Fibroblast of villous mesenchyme (primary cell): ENCODE measurements around the gene MAP3K3. TPM values are rescaled to one million over a fixed set of nuclear protein-coding genes. Genes with fewer than 3 reads are reported as not detected.

Experiments
- DNase-seq: peaks from one replicate; pipeline ENCODE4 v3.0.0-alpha.2; 2010; ENCODE audit warnings: low read depth
- H3K4me3 ChIP-seq: 2 replicates; pipeline ENCODE4 v1.5.1; 2011; ENCODE audit warnings: low read depth, mild to moderate bottlenecking, low read length
- total RNA-seq: library from RNA; depleted of rRNA; stranded (reverse); fragments of >200 nt; gene quantifications from 2 replicates; pipeline ENCODE4 v1.2.3, GENCODE V29; 2012
- TF ChIP-seq, protein P1 (sequence below): IDR thresholded peaks from 2 replicates; pipeline ENCODE4 v1.5.1; 2012; ENCODE audit warnings: low read depth, mild to moderate bottlenecking, low read length; ENCODE audit not compliant: insufficient read depth

Gene MAP3K3
- total RNA-seq, 1 donor, result 34.1 TPM

DNA sequence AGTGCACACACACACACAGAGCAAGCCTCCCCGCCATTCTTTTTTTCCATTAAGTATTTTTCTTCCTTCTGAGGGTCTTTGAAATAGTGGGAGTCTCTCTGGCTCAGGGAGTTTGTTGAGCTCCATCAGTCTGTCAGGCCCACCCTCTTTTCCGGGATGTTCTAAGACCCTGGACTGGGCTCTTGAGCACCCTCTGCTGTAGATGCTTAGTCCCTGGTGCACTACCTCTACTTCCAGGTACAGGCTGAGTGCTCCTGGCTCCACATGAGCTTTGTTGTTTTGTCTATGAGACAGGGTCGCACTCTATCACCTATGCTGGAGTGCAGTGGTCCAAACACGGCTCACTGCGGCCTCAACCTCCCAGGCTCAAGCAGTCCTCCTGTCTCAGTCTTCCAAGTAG, 57.0 kb downstream of the MAP3K3 start:
- TF ChIP-seq, protein P1, sequence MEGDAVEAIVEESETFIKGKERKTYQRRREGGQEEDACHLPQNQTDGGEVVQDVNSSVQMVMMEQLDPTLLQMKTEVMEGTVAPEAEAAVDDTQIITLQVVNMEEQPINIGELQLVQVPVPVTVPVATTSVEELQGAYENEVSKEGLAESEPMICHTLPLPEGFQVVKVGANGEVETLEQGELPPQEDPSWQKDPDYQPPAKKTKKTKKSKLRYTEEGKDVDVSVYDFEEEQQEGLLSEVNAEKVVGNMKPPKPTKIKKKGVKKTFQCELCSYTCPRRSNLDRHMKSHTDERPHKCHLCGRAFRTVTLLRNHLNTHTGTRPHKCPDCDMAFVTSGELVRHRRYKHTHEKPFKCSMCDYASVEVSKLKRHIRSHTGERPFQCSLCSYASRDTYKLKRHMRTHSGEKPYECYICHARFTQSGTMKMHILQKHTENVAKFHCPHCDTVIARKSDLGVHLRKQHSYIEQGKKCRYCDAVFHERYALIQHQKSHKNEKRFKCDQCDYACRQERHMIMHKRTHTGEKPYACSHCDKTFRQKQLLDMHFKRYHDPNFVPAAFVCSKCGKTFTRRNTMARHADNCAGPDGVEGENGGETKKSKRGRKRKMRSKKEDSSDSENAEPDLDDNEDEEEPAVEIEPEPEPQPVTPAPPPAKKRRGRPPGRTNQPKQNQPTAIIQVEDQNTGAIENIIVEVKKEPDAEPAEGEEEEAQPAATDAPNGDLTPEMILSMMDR, result no peak
- no peak for DNase-seq
- H3K4me3 ChIP-seq, result no peak overlapping the region

DNA sequence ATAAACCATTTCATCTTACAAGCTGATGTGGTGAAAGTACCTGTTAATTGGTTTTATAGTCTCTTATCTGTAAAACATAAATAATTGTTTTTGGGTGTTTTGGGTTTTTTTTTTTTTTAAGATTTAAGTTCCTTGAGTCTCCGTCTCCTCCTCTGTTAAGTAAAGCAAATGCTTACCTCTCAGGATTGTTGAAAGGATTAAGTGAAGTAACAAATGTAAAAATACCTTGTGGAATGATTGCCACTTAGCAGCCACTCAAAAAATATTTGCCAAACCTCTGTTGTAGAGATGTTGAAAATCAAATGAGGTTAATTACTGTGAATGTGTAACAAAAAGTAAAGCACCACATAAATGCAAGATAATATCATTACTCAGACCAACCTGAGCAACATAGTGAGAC, 58.5 kb downstream of the MAP3K3 start:
- no peak for DNase-seq
- TF ChIP-seq, protein P1, result no peak
- H3K4me3 ChIP-seq, result no peak overlapping the region

- H3K4me3 ChIP-seq, result no peak overlapping the region
- TF ChIP-seq, protein P1, result no peak
- DNase-seq, result no peak
These were observed 59.3 kb downstream of the MAP3K3 start for GRCh38 chr17:63681530-63681929.

DNA sequence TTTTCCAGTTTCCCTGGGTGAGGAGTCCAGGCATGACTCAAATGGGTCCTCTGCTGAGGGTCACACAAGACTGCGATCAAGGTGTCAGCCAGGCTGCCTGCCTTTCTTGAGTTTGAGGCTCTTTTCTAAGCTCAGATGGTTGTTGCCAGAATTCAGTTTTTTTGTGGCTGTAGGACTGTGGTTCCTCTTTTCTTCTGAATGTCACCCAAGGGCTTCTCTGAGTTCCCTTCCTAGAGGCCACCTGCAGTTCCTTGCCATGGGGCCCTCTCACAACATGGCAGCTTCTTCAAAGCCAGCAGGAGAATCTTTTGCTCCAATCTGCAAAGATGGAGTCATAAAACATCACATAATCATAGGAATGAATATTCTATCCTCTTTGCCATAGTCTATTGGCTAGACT, 60.2 kb downstream of the MAP3K3 start:
- TF ChIP-seq, protein P1, result no peak
- DNase-seq, result no peak
- H3K4me3 ChIP-seq, result no peak overlapping the region

GRCh38 chr17:63682981-63683380, 60.8 kb downstream of the MAP3K3 start:
- TF ChIP-seq, protein P1, result no peak
- no peak for DNase-seq
- no peak overlapping the region for H3K4me3 ChIP-seq

- DNase-seq, result no peak
- TF ChIP-seq, protein P1, result no peak
- no peak overlapping the region for H3K4me3 ChIP-seq
These were observed 62.8 kb downstream of the MAP3K3 start for GRCh38 chr17:63685041-63685440.

DNA sequence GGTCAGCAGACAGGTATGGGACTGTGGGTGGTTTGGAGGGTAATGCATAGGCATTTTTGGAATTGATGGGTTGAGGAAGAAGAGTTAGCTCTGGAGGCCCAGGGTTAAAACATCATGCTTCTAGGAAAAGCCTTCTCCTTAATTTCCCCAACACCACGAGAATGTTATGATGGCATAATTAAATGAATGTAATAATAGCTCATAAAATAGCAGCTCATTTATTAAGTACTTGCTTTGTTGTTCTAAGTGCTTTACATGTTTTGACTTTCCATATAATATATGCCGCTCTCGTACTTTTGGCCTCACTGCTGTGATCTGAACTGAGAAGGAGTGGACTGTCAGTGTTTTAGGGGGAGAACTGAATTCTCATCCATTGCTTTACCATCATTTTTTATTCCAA, 63.4 kb downstream of the MAP3K3 start:
- H3K4me3 ChIP-seq, result no peak overlapping the region
- TF ChIP-seq, protein P1, result no peak
- no peak for DNase-seq
